ENCODE measurements around the gene ATF6.

Gene ATF6

DNA sequence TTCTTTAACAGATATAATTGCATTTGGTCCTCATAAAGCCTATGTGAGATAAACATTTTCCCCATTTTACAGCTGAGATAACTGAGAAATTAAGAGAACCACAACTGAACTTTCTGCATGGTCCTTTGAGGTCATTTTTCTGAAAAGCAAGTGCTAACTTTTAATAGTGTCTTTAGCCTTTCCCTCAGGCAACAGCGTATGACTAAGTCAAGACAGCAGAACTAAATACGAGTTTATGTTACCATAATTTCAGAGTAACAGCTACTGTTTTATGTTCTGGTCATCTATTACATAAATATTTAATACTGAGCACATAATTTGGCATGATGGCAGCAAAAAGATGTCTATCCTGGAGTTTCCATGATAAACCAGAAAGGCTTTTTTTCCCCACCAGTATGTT lies 161.9 kb downstream of the ATF6 start:
- TF ChIP-seq, protein P1, sequence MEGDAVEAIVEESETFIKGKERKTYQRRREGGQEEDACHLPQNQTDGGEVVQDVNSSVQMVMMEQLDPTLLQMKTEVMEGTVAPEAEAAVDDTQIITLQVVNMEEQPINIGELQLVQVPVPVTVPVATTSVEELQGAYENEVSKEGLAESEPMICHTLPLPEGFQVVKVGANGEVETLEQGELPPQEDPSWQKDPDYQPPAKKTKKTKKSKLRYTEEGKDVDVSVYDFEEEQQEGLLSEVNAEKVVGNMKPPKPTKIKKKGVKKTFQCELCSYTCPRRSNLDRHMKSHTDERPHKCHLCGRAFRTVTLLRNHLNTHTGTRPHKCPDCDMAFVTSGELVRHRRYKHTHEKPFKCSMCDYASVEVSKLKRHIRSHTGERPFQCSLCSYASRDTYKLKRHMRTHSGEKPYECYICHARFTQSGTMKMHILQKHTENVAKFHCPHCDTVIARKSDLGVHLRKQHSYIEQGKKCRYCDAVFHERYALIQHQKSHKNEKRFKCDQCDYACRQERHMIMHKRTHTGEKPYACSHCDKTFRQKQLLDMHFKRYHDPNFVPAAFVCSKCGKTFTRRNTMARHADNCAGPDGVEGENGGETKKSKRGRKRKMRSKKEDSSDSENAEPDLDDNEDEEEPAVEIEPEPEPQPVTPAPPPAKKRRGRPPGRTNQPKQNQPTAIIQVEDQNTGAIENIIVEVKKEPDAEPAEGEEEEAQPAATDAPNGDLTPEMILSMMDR (IDR thresholded peaks at IDR 0.05; ENCODE audit: extremely low read depth, missing control alignments) = no peak
- no peak for DNase-seq (ENCODE audit: low spot score)

DNA sequence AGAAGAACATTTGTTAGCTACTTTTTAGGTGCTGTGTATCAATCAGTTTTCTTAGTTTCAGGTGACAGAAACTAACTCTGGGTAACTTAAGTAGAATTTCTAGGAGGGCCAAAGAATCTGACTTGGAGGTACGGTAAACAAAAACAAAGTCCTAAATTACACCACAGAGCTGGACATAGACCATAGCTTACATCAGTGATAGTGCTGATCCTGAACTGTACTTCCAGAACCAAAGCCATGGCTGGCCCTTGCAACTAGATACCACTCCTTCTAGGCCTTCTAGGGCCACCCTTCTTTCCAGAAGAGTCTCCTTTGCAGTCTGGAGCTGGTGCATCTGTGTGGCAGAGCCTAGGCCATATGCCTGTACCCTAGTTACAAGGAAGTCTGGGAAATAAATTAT lies 163.0 kb downstream of the ATF6 start:
- TF ChIP-seq, protein P1 (IDR thresholded peaks at IDR 0.05; ENCODE audit: extremely low read depth, missing control alignments) = no peak
- no peak for DNase-seq (ENCODE audit: low spot score)

DNA sequence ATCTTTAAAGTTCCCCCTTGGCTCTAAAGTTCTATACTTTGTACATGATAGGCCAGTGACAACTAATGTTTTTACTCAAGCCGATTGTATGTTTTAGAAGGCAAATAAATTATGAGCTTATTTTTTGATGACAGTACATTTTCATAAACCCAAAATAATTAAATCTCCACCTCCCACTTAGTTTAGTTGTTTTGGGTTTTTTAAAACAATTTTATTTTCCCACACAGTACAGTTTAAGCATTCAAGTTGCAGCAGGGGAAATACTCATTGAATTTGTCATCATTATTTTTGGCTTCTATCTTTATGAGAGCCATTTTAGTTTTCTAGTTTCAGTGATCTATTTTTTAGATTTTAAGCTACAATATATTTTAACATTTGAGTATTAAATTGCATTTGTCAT lies 163.9 kb downstream of the ATF6 start:
- no peak for DNase-seq (ENCODE audit: low spot score)
- TF ChIP-seq, protein P1 (IDR thresholded peaks at IDR 0.05; ENCODE audit: extremely low read depth, missing control alignments) = no peak

DNA sequence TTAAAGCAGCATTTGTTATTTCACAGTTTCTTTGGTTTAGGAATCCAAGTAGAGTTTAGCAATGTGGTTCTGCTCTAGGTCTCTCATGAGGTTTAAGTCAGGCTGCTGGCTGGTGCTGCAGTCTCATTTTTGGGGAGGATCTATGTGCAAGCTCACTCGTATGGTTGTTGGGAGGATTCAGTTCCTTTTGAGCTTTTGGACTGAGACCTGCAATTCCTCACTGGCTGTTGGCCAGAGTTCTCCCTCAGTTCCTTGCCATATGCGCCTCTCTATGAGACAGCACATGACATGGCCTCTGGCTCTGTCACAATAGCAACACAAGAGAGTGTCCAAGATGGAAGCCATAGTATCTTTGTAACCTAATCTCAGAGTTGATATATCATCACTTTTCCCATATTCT lies 166.5 kb downstream of the ATF6 start:
- TF ChIP-seq, protein P1 (IDR thresholded peaks at IDR 0.05; ENCODE audit: extremely low read depth, missing control alignments) = no peak
- DNase-seq (ENCODE audit: low spot score) = no peak

DNA sequence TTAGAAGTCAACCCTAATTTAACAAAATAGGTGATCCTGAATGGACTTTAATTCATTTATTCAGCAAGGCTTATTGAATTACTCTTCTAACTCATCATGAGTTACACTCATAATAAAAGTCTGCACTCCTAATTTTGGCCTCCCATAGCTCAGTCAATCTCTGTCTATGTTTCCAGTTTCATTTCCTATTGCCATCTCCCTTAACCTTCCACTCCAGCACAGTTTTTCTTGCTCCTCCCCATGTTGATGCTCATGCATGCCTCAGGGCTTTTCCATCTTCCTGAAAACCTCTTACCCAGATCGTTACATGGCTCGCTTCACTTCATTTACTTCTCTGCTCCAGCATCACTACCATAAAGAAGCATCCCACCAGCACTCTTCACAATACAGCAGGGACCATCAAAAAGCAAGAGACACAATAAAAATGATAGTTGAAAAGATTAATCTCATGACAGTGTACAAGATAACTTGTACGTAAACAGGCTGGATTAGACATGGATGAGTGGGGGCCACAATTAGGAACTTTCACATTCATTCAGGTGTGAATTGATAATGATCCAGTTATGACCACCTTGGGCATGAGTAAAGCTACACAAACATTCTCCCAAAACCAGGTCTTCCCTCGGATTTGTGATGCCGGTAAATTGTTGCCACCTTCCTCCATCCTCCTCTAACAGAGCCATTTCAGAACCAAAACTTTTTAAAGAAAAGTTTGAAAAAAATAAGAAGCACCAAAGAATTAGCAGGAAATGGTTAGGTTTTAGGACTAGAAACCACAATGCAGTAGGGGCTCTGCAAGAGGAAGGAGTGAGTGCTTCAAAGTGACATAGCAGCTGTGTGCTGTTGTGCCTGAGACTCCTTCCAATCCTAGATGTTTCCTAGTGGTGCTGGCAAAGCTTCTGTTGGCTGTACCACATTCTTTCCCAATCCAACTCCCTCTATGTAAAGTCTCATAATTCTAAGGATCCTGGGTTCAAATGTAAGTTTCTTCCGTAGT lies 167.8 kb downstream of the ATF6 start:
- no peak for DNase-seq (ENCODE audit: low spot score)
- TF ChIP-seq, protein P1 (IDR thresholded peaks at IDR 0.05; ENCODE audit: extremely low read depth, missing control alignments) = no peak

DNA sequence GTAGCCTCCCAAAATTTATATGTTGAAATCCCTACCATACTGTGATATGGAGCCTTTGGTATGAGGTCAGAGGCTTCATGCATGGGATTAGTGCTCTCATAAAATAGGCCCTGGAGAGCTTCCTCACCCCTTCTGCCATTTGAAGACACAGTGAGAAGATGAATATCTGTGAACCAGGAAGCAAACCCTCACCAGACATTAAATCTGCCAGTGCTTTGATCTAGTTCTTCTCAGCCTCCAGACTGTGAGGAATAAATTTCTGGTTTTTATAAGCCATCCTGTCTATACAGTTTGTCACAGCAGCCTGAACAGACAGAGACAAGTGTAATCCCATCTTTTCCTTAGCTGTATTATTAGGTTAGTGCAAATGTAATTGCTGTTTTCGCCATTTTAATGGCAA lies 169.1 kb downstream of the ATF6 start:
- no peak for DNase-seq (ENCODE audit: low spot score)
- TF ChIP-seq, protein P1 (IDR thresholded peaks at IDR 0.05; ENCODE audit: extremely low read depth, missing control alignments) = no peak

DNA sequence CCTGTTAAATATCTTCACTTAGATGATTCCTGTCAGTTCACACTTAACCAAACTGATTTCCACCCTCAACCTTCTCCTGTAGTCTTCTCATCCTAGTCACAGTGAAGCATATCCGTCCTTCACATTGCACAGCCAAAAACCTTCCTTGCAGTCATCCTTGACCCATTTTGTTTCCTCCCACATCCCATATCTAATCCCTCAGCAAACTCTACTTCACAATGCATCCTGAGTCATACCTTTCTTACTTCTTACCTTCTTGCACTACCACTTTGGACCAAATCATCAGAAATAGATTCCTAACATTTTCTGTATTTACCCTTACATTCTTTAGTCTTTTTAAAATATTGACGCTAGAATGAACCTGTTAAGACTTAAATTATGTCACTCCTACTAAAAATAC lies 170.7 kb downstream of the ATF6 start:
- no peak for DNase-seq (ENCODE audit: low spot score)
- TF ChIP-seq, protein P1 (IDR thresholded peaks at IDR 0.05; ENCODE audit: extremely low read depth, missing control alignments) = no peak

Measured in GM20000 (cell line).